CD14-positive monocyte (primary cell): Measurements from ENCODE around the gene TBC1D2. TPM values are rescaled to one million over a fixed set of nuclear protein-coding genes. Genes with fewer than 3 reads are reported as not detected.

Experiments
- DNase-seq, 3 donors: peaks; one replicate each; pipeline ENCODE4 v3.0.0-alpha.2; 2011 to 2022
- H2AFZ ChIP-seq: 2 replicates; pipeline ENCODE4 v1.6.0; 2012; ENCODE audit warnings: mild to moderate bottlenecking, low read depth, low read length, inconsistent platforms; ENCODE audit not compliant: insufficient read depth, poor library complexity, severe bottlenecking
- H3K27ac ChIP-seq, 2 donors: 1 replicate in 1 of 2; 2 replicates in 1 of 2; pipeline ENCODE4 v1.5.1; 2012 to 2013; ENCODE audit warnings: low read length in 2 of 2, control low read depth in 1 of 2, inconsistent platforms in 1 of 2, low read depth in 1 of 2, mild to moderate bottlenecking in 1 of 2
- H3K27me3 ChIP-seq, 2 donors: one replicate each; pipeline versions ENCODE4 v1.6.0 to v1.6.1; 2011 to 2013; ENCODE audit warnings: low read length in 2 of 2; ENCODE audit not compliant: control insufficient read depth in 2 of 2, insufficient read depth in 2 of 2
- H3K36me3 ChIP-seq, 2 donors: replicated peaks in 1 of 2; 1 replicate in 1 of 2; 2 replicates in 1 of 2; pipeline versions ENCODE4 v1.5.1 to v1.6.1; 2012 to 2013; ENCODE audit warnings: low read length in 2 of 2, control low read depth in 1 of 2, inconsistent platforms in 1 of 2, mild to moderate bottlenecking in 1 of 2; ENCODE audit not compliant: insufficient read depth in 2 of 2, control insufficient read depth in 1 of 2
- H3K4me1 ChIP-seq, 2 donors: 1 replicate in 1 of 2; 2 replicates in 1 of 2; pipeline versions ENCODE4 v1.5.1 to v1.6.1; 2012 to 2013; ENCODE audit warnings: low read length in 2 of 2, control low read depth in 1 of 2, inconsistent platforms in 1 of 2, mild to moderate bottlenecking in 1 of 2, moderate library complexity in 1 of 2; ENCODE audit not compliant: insufficient read depth in 2 of 2, control insufficient read depth in 1 of 2
- H3K4me2 ChIP-seq: replicated peaks from 2 replicates; pipeline ENCODE3; 2012; ENCODE audit warnings: low read length, moderate library complexity, mild to moderate bottlenecking; ENCODE audit not compliant: poor library complexity, severe bottlenecking; ENCODE audit errors: extremely low read depth
- H3K4me3 ChIP-seq, 3 experiments: fragments of 200-600 bp in 1 of 3; sonication (generic) in 1 of 3; replicated peaks in 1 of 3; 1 replicate in 2 of 3; 2 replicates in 1 of 3; pipeline ENCODE4 v1.5.1; 2011 to 2013; ENCODE audit warnings: low read length in 3 of 3, mild to moderate bottlenecking in 3 of 3, control low read depth in 2 of 3, low read depth in 2 of 3, inconsistent platforms in 1 of 3, moderate library complexity in 1 of 3
- H3K79me2 ChIP-seq: 2 replicates; pipeline ENCODE4 v1.6.0; 2012; ENCODE audit warnings: mild to moderate bottlenecking, control low read depth, inconsistent platforms, low read length, moderate library complexity; ENCODE audit not compliant: insufficient read depth
- H3K9ac ChIP-seq: 2 replicates; pipeline ENCODE4 v1.6.0; 2017; ENCODE audit warnings: low read length, mild to moderate bottlenecking; ENCODE audit not compliant: insufficient read depth, poor library complexity, severe bottlenecking
- H3K9me3 ChIP-seq, 2 donors: replicated peaks in 1 of 2; 1 replicate in 1 of 2; 2 replicates in 1 of 2; pipeline versions ENCODE4 v1.5.1 to v1.6.1; 2012 to 2013; ENCODE audit warnings: low read length in 2 of 2, control low read depth in 1 of 2; ENCODE audit not compliant: control insufficient read depth in 1 of 2, insufficient read depth in 1 of 2
- H4K20me1 ChIP-seq: 2 replicates; pipeline ENCODE4 v1.6.0; 2012; ENCODE audit warnings: mild to moderate bottlenecking, low read length, control low read depth, moderate library complexity; ENCODE audit not compliant: insufficient read depth
- H3K27ac Mint-ChIP-seq, 7 donors: one replicate each; pipeline ENCODE4 v1.8.0; 2020; ENCODE audit warnings: mild to moderate bottlenecking in 7 of 7, mixed read lengths in 7 of 7, moderate library complexity in 6 of 7, inconsistent platforms in 2 of 7
- H3K27me3 Mint-ChIP-seq, 3 donors: one replicate each; pipeline ENCODE4 v1.8.0; 2021 to 2022; ENCODE audit warnings: low read depth in 3 of 3, mild to moderate bottlenecking in 3 of 3, mixed read lengths in 3 of 3, moderate library complexity in 3 of 3, inconsistent platforms in 1 of 3
- H3K36me3 Mint-ChIP-seq, 2 donors: one replicate each; pipeline ENCODE4 v1.8.0; 2020; ENCODE audit warnings: mixed read lengths in 2 of 2, inconsistent platforms in 1 of 2, mild to moderate bottlenecking in 1 of 2
- H3K4me1 Mint-ChIP-seq: one replicate; pipeline ENCODE4 v1.8.0; 2020; ENCODE audit warnings: mild to moderate bottlenecking, mixed read lengths
- H3K4me3 Mint-ChIP-seq, 2 donors: one replicate each; pipeline ENCODE4 v1.8.0; 2020; ENCODE audit warnings: mild to moderate bottlenecking in 2 of 2, mixed read lengths in 2 of 2, moderate library complexity in 1 of 2
- H3K9me3 Mint-ChIP-seq, 7 donors: one replicate each; pipeline ENCODE4 v1.8.0; 2020 to 2022; ENCODE audit warnings: mixed read lengths in 7 of 7, mild to moderate bottlenecking in 6 of 7, moderate library complexity in 6 of 7, inconsistent platforms in 2 of 7
- CTCF ChIP-seq: fragments of 200-600 bp; IDR thresholded peaks from one replicate; pipeline ENCODE4 v1.8.0; 2022; ENCODE audit warnings: antibody characterized with exemption, mild to moderate bottlenecking
- WGBS: methylation state at CpG from one replicate; pipeline ENCODE4 v1.1.5; 2013; ENCODE audit warnings: missing lambda C conversion rate; ENCODE audit not compliant: insufficient coverage; 5-methylcytosine and 5-hydroxymethylcytosine counted together
- intact Hi-C, 2 donors: fragments of 100-400 bp; cut with micrococcal nuclease; formaldehyde crosslinking; loops; one replicate each; pipeline versions ENCODE4 v1.15.0 to v1.15.1; 2023
- polyA plus RNA-seq, 3 donors: library from polyadenylated mRNA; depleted of rRNA in 1 of 3; unstranded in 2 of 3; stranded (reverse) in 1 of 3; fragments of 300-500 nt in 2 of 3; fragments of >200 nt in 1 of 3; fragmentation: Illumina TruSeq in 2 of 3; gene quantifications; 1 replicate in 2 of 3; 2 replicates in 1 of 3; pipeline ENCODE4 v1.2.3, GENCODE V29; 2012 to 2021

The TBC1D2 gene
- polyA plus RNA-seq, 3 donors: 23.2 to 55.7 (median 34.4) TPM

GRCh38 chr9:98229090-98229395 lies 26.4 kb downstream of the TBC1D2 start:
- H3K36me3 Mint-ChIP-seq: peaks cover 86 to 96% of the 10 kb centered on the region in 2 donors
- H3K4me1 ChIP-seq: no peaks in the 10 kb centered on the region
- no peak for DNase-seq
- no peak overlapping the region for H3K4me3 Mint-ChIP-seq
- intact Hi-C loops: no loop called here
- H3K27me3 ChIP-seq: no peaks in the 10 kb centered on the region
- no peaks in the 10 kb centered on the region for H3K9me3 Mint-ChIP-seq
- no peak overlapping the region for H3K9ac ChIP-seq
- no peaks in the 10 kb centered on the region for H3K27me3 Mint-ChIP-seq
- peak overlapping the region in 3 of 7 donors; percentile 46 to 81 (median 60) for H3K27ac Mint-ChIP-seq
- H3K36me3 ChIP-seq: peaks cover 92 to 99% of the 10 kb centered on the region in 2 donors
- H2AFZ ChIP-seq: no peak overlapping the region
- 88% methylated on average over 3 of the region's 4 CpGs for WGBS
- peak overlapping the region in 1 of 2 donors; percentile 52 for H3K27ac ChIP-seq
- no peak overlapping the region for H3K4me2 ChIP-seq
- H3K79me2 ChIP-seq: peaks cover 22% of the 10 kb centered on the region
- TF ChIP-seq CTCF: no peak
- H3K4me3 ChIP-seq: no peak overlapping the region
- H3K9me3 ChIP-seq: no peaks in the 10 kb centered on the region
- H3K4me1 Mint-ChIP-seq: peaks cover 13% of the 10 kb centered on the region
- H4K20me1 ChIP-seq: peaks cover 63% of the 10 kb centered on the region

- Histone ChIP-seq H3K79me2 (peaks cover 17% of the 10 kb centered on the region), H3K27ac (peak overlapping the region in 1 of 2 donors; percentile 52), H2AFZ (no peak overlapping the region), H3K9ac (no peak overlapping the region), H3K36me3 (peaks cover 87 to 97% of the 10 kb centered on the region in 2 donors), H3K4me2 (no peak overlapping the region), H3K27me3 (no peaks in the 10 kb centered on the region), H3K4me3 (no peak overlapping the region), H3K4me1 (peaks cover 2 to 4% of the 10 kb centered on the region in 2 donors), H3K9me3 (no peaks in the 10 kb centered on the region), H4K20me1 (peaks cover 59% of the 10 kb centered on the region)
- Mint-ChIP-seq H3K36me3 (peaks cover 82 to 96% of the 10 kb centered on the region in 2 donors), H3K4me3 (no peak overlapping the region), H3K27me3 (peaks cover 0 to under 1% (median 0%) of the 10 kb centered on the region in 3 donors), H3K27ac (peak overlapping the region in 4 of 7 donors; percentile 19 to 81 (median 58)), H3K9me3 (no peaks in the 10 kb centered on the region), H3K4me1 (peaks cover 17% of the 10 kb centered on the region)
- 100% methylated on average over 7 of the region's 10 CpGs for WGBS
- intact Hi-C loops: no loop called here
- no peak for DNase-seq
- TF ChIP-seq CTCF: no peak
Measured at GRCh38 chr9:98228392-98229089, 26.9 kb downstream of the TBC1D2 start.
